Measurements from ENCODE around the gene PTPRK. TPM values are rescaled to one million over a fixed set of nuclear protein-coding genes. Genes with fewer than 3 reads are reported as not detected.

PTPRK gene
- total and polyA plus RNA-seq, 2 of the 13 experiments (the other 11 are each of a cell fraction or from before 2014, with no cell fraction given), result 43.6 to 98.3 TPM

GRCh38 chr6:128161839-128162238, 358.6 kb downstream of the PTPRK start:
- Histone ChIP-seq H3K9me3 (ENCODE audit: low read length) (no peaks in the 10 kb centered on the region), H3K27me3 (ENCODE audit: control insufficient read depth in 1 of 2, insufficient read depth in 2 of 2, low read length in 2 of 2) (no peaks in the 10 kb centered on the region), H3K4me3 (replicated peaks in 1 of 3; ENCODE audit: insufficient read depth in 1 of 3, low read depth in 2 of 3, low read length in 3 of 3) (no peak overlapping the region), H2AFZ (ENCODE audit: low read length) (no peak overlapping the region), H3K4me1 (ENCODE audit: insufficient read depth, low read length) (no peaks in the 10 kb centered on the region), H3K36me3 (replicated peaks in 1 of 2; ENCODE audit: control insufficient read depth in 1 of 2, insufficient read depth in 2 of 2, low read length in 2 of 2) (peaks cover 0 to 1% of the 10 kb centered on the region in 2 experiments; a peak in 2 of 5 replicates), H3K27ac (ENCODE audit: extremely low read length, insufficient read depth, low read length) (no peak overlapping the region), H3K79me2 (ENCODE audit: insufficient read depth, low read length) (no peaks in the 10 kb centered on the region), H3K9ac (ENCODE audit: insufficient read depth, low read depth, low read length) (no peak overlapping the region), H3K4me2 (ENCODE audit: low read depth, low read length) (no peak overlapping the region), H4K20me1 (ENCODE audit: insufficient read depth, low read length) (no peaks in the 10 kb centered on the region)
- in situ Hi-C loops (cut with HindIII; ENCODE audit: extremely low pct_ligation_motif_present, low pct_unique_long_range_greater_than_20kb) (no loop called here), intact Hi-C loops (cut with micrococcal nuclease; ENCODE audit: unreplicated experiment) (no loop called here)
- FAIRE-seq, result no peak
- POLR2A ChIA-PET, result no interaction called here
- no peak for ATAC-seq
- no peak for TF ChIP-seq ZSCAN25 (CRISPR knock-in tag; IDR thresholded peaks at IDR 0.05)
- CTCF ChIA-PET (ENCODE audit: low intra/inter-chr PET ratio, low total read pairs), result no interaction called here
- WGBS (ENCODE audit: low lambda C conversion rate), result 90% methylated on average over 1 of the region's 1 CpG
- BruUV-seq (replicated peaks), result no TSS peak
- no peak for DNase-seq (ENCODE audit: low spot score)

DNA sequence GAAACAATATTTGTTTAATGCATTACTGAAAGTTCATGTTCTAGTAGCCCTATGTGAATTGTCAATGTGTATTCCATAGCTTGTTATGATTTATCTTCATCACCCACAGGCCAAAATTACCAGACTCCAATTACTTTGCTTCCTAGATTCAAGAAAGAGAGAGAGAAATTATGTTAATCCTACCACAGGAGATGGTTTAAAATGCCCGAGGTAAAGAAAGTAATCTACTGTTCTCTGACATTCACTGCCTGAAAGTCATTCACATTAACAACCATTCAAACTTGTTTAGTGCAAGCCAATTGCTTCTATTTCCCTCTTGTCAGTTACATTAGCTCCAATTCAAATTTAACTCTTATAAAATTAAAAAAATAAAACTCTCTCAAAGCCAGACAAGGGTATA, 359.1 kb downstream of the PTPRK start:
- Histone ChIP-seq H3K27ac (ENCODE audit: extremely low read length, insufficient read depth, low read length) (no peak overlapping the region), H3K79me2 (ENCODE audit: insufficient read depth, low read length) (no peaks in the 10 kb centered on the region), H3K4me3 (replicated peaks in 1 of 3; ENCODE audit: insufficient read depth in 1 of 3, low read depth in 2 of 3, low read length in 3 of 3) (no peak overlapping the region), H3K9ac (ENCODE audit: insufficient read depth, low read depth, low read length) (no peak overlapping the region), H3K4me1 (ENCODE audit: insufficient read depth, low read length) (no peaks in the 10 kb centered on the region), H4K20me1 (ENCODE audit: insufficient read depth, low read length) (no peaks in the 10 kb centered on the region), H3K9me3 (ENCODE audit: low read length) (no peaks in the 10 kb centered on the region), H2AFZ (ENCODE audit: low read length) (no peak overlapping the region), H3K4me2 (ENCODE audit: low read depth, low read length) (no peak overlapping the region), H3K27me3 (ENCODE audit: control insufficient read depth in 1 of 2, insufficient read depth in 2 of 2, low read length in 2 of 2) (no peaks in the 10 kb centered on the region), H3K36me3 (replicated peaks in 1 of 2; ENCODE audit: control insufficient read depth in 1 of 2, insufficient read depth in 2 of 2, low read length in 2 of 2) (no peaks in the 10 kb centered on the region; a peak in 1 of 5 replicates)
- ATAC-seq, result no peak
- no TSS peak for BruUV-seq (replicated peaks)
- no peak for DNase-seq (ENCODE audit: low spot score)
- intact Hi-C loops (cut with micrococcal nuclease; ENCODE audit: unreplicated experiment), result no loop called here
- TF ChIP-seq HNF1A (IDR thresholded peaks at IDR 0.05; ENCODE audit: low read depth), result no peak
- TF ChIP-seq HNF1A (CRISPR knock-in tag; IDR thresholded peaks at IDR 0.05; ENCODE audit: borderline replicate concordance), result no peak
- TF ChIP-seq CREM (IDR thresholded peaks at IDR 0.05), result no peak
- no peak for TF ChIP-seq CREM (CRISPR knock-in tag; IDR thresholded peaks at IDR 0.05)
- TF ChIP-seq CERS6 (CRISPR knock-in tag; IDR thresholded peaks at IDR 0.05), result no peak
- no peak for TF ChIP-seq CREB1 (IDR thresholded peaks at IDR 0.05)
- 0 out of 2 replicates have a peak, but pooled peaks have one; percentile 22 for TF ChIP-seq CREB1 (CRISPR knock-in tag; IDR thresholded peaks at IDR 0.05)
- no peak for TF ChIP-seq TBX3 (IDR thresholded peaks at IDR 0.05; ENCODE audit: borderline replicate concordance)
- TF ChIP-seq MTA1 (CRISPR knock-in tag; IDR thresholded peaks at IDR 0.05; ENCODE audit: borderline replicate concordance), result no peak
- POLR2A ChIA-PET, result no interaction called here
- in situ Hi-C loops (cut with HindIII; ENCODE audit: extremely low pct_ligation_motif_present, low pct_unique_long_range_greater_than_20kb), result no loop called here
- CTCF ChIA-PET (ENCODE audit: low intra/inter-chr PET ratio, low total read pairs), result no interaction called here
- WGBS (ENCODE audit: low lambda C conversion rate), result 97% methylated on average over 1 of the region's 1 CpG
- no peak for FAIRE-seq

Measured in HepG2 (cell line).